Stomach (tissue), 9 donors: ENCODE results near the gene VWC2L. TPM values are rescaled to one million over a fixed set of nuclear protein-coding genes. Genes with fewer than 3 reads are reported as not detected.

Experiments used
- DNase-seq, 2 donors: peaks; one replicate each; pipeline versions ENCODE4 v3.0.0 to v3.0.0-alpha.2; 2013 to 2019
- H3K27ac ChIP-seq, 5 donors: fragments of 200-600 bp in 4 of 5; sonication (generic) in 4 of 5; one replicate each; pipeline ENCODE4 v1.5.1; 2013 to 2019; ENCODE audit warnings: mild to moderate bottlenecking in 1 of 5, moderate library complexity in 1 of 5
- H3K27me3 ChIP-seq, 3 donors: fragments of 200-600 bp; sonication (generic); one replicate each; pipeline ENCODE4 v1.5.1; 2017 to 2019; ENCODE audit warnings: mixed run types in 1 of 3
- H3K36me3 ChIP-seq, 4 donors: fragments of 200-600 bp; sonication (generic); 1 replicate in 3 of 4; 2 replicates in 1 of 4; pipeline ENCODE4 v1.5.1; 2016 to 2019
- H3K4me1 ChIP-seq, 4 donors: fragments of 200-600 bp; sonication (generic); one replicate each; pipeline ENCODE4 v1.5.1; 2016 to 2019
- H3K4me3 ChIP-seq, 4 donors: fragments of 200-600 bp; sonication (generic) in 3 of 4; one replicate each; pipeline ENCODE4 v1.5.1; 2016 to 2019; ENCODE audit warnings: mild to moderate bottlenecking in 1 of 4
- H3K9me3 ChIP-seq, 4 donors: fragments of 200-600 bp; sonication (generic); one replicate each; pipeline ENCODE4 v1.5.1; 2016 to 2019
- CTCF ChIP-seq, 7 experiments: fragments of 450-650 bp in 4 of 7; fragments of 200-600 bp in 3 of 7; sonication (generic) in 3 of 7; IDR thresholded peaks; one replicate each; pipeline ENCODE4 v1.5.1; 2016 to 2019; ENCODE audit warnings: antibody characterized with exemption in 7 of 7, control low read depth in 2 of 7, mild to moderate bottlenecking in 1 of 7
- EP300 ChIP-seq: sonication (generic); formaldehyde crosslinking; IDR thresholded peaks from one replicate; pipeline ENCODE4 v1.6.1; 2017; ENCODE audit warnings: antibody characterized with exemption
- POLR2A ChIP-seq, 4 donors: fragments of 450-650 bp; IDR thresholded peaks; one replicate each; pipeline ENCODE4 v1.6.1; 2016; ENCODE audit warnings: antibody characterized with exemption in 4 of 4, control low read depth in 2 of 4, mild to moderate bottlenecking in 1 of 4, moderate library complexity in 1 of 4
- POLR2AphosphoS5 ChIP-seq, 3 donors: sonication (generic); formaldehyde crosslinking; IDR thresholded peaks; one replicate each; pipeline ENCODE4 v1.6.1; 2016; ENCODE audit warnings: antibody characterized with exemption in 3 of 3
- WGBS, 5 donors: extraction: QIAGEN DNeasy Blood & Tissue Kit in 3 of 5; methylation state at CpG; one replicate each; pipeline versions ENCODE4 v1.1.5 to v1.1.7; 2013 to 2018; 5-methylcytosine and 5-hydroxymethylcytosine counted together
- intact Hi-C: fragments of 100-400 bp; cut with DNase I; formaldehyde crosslinking; loops from one replicate; pipeline ENCODE4 v1.15.1; 2023; ENCODE audit warnings: low total_unique reads
- polyA plus RNA-seq, 3 donors: library from polyadenylated mRNA; stranded (reverse); fragments of 200-250 nt; gene quantifications; one replicate each; pipeline ENCODE4 v1.2.3, GENCODE V29; 2013
- total RNA-seq, 5 donors: library from RNA; depleted of rRNA; stranded (reverse); fragments of >200 nt; gene quantifications; one replicate each; pipeline versions ENCODE4 v1.1.0 to v1.2.3, GENCODE V29; 2014 to 2016
- donor health status: healthy with polysubstance abuse.
- donor health status: Bipolar disorder and iron deficiency.
- donor health status: healthy.

The VWC2L gene
- total and polyA plus RNA-seq, 8 donors, result 0.55 TPM; not detected in 7

- intact Hi-C loops, result no loop called here
- TF ChIP-seq POLR2A (IDR thresholded peaks at IDR 0.05), result no peak
- no peak for TF ChIP-seq EP300
- no peak for TF ChIP-seq POLR2AphosphoS5 (IDR thresholded peaks at IDR 0.05)
- TF ChIP-seq CTCF (IDR thresholded peaks at IDR 0.05), result no peak
- Histone ChIP-seq H3K9me3 (no peaks in the 10 kb centered on the region), H3K27me3 (no peaks in the 10 kb centered on the region), H3K27ac (no peak overlapping the region), H3K4me1 (no peaks in the 10 kb centered on the region), H3K36me3 (no peaks in the 10 kb centered on the region), H3K4me3 (no peak overlapping the region)
- WGBS, 5 donors, result 58 to 74% (median 68%) methylated on average over 5 of the region's 5 CpGs
- DNase-seq, result no peak
Observed at GRCh38 chr2:214380681-214381080, 30.2 kb upstream of the VWC2L start.

DNA sequence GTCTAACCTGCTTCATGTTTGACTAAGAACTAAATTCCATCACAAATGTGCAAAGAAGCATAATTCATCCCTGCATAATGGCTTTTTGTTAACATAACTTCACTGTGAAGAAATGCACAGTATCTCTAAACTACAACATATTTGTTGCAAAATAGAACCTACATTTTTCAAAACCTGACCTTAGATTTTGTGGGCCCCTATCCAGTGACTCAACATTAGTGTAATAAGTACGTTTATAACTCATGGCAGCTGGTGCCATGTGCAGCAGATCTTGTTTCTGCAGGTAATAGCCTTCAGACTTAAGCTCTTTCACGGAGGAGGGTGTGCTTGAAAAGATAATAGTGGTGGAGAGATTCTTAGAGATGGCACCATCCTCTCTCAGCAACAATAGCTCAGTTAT lies 28.6 kb upstream of the VWC2L start:
- 30 to 55% (median 46%) methylated on average over 2 of the region's 2 CpGs for WGBS, 5 donors

DNA sequence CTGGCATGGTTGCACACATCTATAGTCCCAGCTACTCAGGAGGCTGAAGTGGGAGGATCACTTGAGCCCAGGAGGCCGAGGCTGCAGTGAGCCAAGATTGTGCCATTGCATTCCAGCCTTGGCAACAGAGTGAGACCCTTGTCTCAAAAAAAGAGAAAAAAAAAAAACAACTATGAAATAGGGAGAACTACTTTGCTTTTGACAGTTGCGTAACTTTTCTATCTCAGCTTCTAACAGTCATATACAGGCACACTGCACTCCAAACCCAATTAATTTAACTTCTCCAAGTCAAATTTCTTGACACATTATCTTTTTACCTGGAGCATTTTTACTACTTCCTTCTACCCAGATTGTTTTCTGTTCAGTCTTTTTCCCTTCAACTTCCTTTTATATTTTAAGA lies 24.1 kb upstream of the VWC2L start:
- no peak overlapping the region for H3K4me3 ChIP-seq
- no peak for TF ChIP-seq EP300
- no peak for TF ChIP-seq CTCF (IDR thresholded peaks at IDR 0.05)
- no peak for TF ChIP-seq POLR2A (IDR thresholded peaks at IDR 0.05)
- no peak for TF ChIP-seq POLR2AphosphoS5 (IDR thresholded peaks at IDR 0.05)
- 82 to 98% (median 84%) methylated on average over 2 of the region's 2 CpGs for WGBS, 5 donors

More for the DNA sequence above, 28.6 kb upstream of the VWC2L start:
- TF ChIP-seq EP300, result no peak
- no peak for TF ChIP-seq POLR2A (IDR thresholded peaks at IDR 0.05)
- no peak for TF ChIP-seq CTCF (IDR thresholded peaks at IDR 0.05)
- Histone ChIP-seq H3K27ac (no peak overlapping the region), H3K36me3 (no peaks in the 10 kb centered on the region), H3K27me3 (no peaks in the 10 kb centered on the region), H3K9me3 (no peaks in the 10 kb centered on the region), H3K4me3 (no peak overlapping the region), H3K4me1 (no peaks in the 10 kb centered on the region)
- intact Hi-C loops, result no loop called here
- no peak for DNase-seq

GRCh38 chr2:214389334-214389733 lies 21.5 kb upstream of the VWC2L start:
- Histone ChIP-seq H3K27ac (no peak overlapping the region), H3K36me3 (no peaks in the 10 kb centered on the region), H3K9me3 (no peaks in the 10 kb centered on the region), H3K4me1 (no peaks in the 10 kb centered on the region), H3K27me3 (no peaks in the 10 kb centered on the region), H3K4me3 (no peak overlapping the region)
- intact Hi-C loops, result no loop called here
- no peak for TF ChIP-seq POLR2AphosphoS5 (IDR thresholded peaks at IDR 0.05)
- no peak for TF ChIP-seq CTCF (IDR thresholded peaks at IDR 0.05)
- no peak for TF ChIP-seq EP300
- no peak for TF ChIP-seq POLR2A (IDR thresholded peaks at IDR 0.05)
- no peak for DNase-seq

More for the DNA sequence above, 24.1 kb upstream of the VWC2L start:
- Histone ChIP-seq H3K36me3 (no peaks in the 10 kb centered on the region), H3K4me1 (no peaks in the 10 kb centered on the region), H3K27ac (no peak overlapping the region), H3K27me3 (no peaks in the 10 kb centered on the region), H3K9me3 (no peaks in the 10 kb centered on the region)
- intact Hi-C loops, result no loop called here
- no peak for DNase-seq

DNA sequence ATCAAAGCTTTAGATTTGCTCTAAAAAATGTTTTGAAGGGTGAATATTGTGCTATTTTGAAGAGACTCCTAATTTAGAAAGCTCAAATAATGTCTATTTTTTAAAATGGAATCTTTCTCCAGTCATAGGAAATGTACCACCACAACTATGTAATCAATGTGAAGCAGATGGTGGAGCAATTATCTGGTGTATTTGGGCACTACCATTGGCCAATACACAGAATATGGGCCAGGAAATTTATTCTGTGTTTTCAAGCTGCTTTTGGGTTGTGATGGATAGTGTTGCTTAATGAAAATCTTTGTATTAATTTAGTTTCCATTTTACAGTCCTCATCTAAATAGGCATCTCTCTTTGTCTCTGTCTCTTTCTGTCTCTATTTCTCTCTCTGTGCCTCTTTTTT lies 17.1 kb upstream of the VWC2L start:
- no peak for DNase-seq
- no peak overlapping the region for H3K27ac ChIP-seq
- H3K27me3 ChIP-seq, result no peaks in the 10 kb centered on the region
- no peak overlapping the region for H3K4me3 ChIP-seq
- no peaks in the 10 kb centered on the region for H3K9me3 ChIP-seq
- TF ChIP-seq POLR2AphosphoS5 (IDR thresholded peaks at IDR 0.05), result no peak
- TF ChIP-seq POLR2A (IDR thresholded peaks at IDR 0.05), result no peak
- TF ChIP-seq CTCF (IDR thresholded peaks at IDR 0.05), result no peak
- TF ChIP-seq EP300, result no peak
- intact Hi-C loops, result no loop called here
- H3K4me1 ChIP-seq, result no peaks in the 10 kb centered on the region
- H3K36me3 ChIP-seq, result no peaks in the 10 kb centered on the region
